SU-DHL-6 (cell line): ENCODE results near the gene NRG3.

Experiments used
- H2AFZ ChIP-seq: fragments of 200-600 bp; sonication (generic); 2 replicates; pipeline ENCODE4 v1.6.1; 2014; ENCODE audit warnings: low read depth, mild to moderate bottlenecking, moderate library complexity, mixed read lengths, antibody characterized with exemption, low read length; ENCODE audit not compliant: severe bottlenecking
- H3F3A ChIP-seq: fragments of 200-600 bp; shearing (Covaris generic); 2 replicates; pipeline ENCODE4 v1.6.0; 2016; ENCODE audit warnings: antibody characterized with exemption, mild to moderate bottlenecking; ENCODE audit not compliant: insufficient read depth
- H3K27ac ChIP-seq: fragments of 200-600 bp; sonication (generic); 2 replicates; pipeline ENCODE4 v1.5.1; 2016; ENCODE audit warnings: low read depth, mild to moderate bottlenecking, low read length, moderate library complexity, mixed read lengths
- H3K27me3 ChIP-seq: fragments of 200-600 bp; sonication (generic), shearing (Covaris generic); 2 replicates; pipeline ENCODE4 v1.6.0; 2014; ENCODE audit warnings: mild to moderate bottlenecking, low read length
- H3K36me3 ChIP-seq: fragments of 200-600 bp; sonication (generic); 2 replicates; pipeline ENCODE4 v1.6.1; 2014; ENCODE audit warnings: mild to moderate bottlenecking, low read length, mixed read lengths
- H3K4me2 ChIP-seq: fragments of 300-600, 200-600 bp; shearing (Covaris generic), sonication (generic); 2 replicates; pipeline ENCODE4 v1.6.0; 2014; ENCODE audit warnings: low read length, low read depth, mild to moderate bottlenecking; ENCODE audit not compliant: poor library complexity, severe bottlenecking
- H3K4me3 ChIP-seq: fragments of 200-600 bp; sonication (generic); 2 replicates; pipeline ENCODE4 v1.5.1; 2014; ENCODE audit warnings: antibody characterized with exemption, low read length, mild to moderate bottlenecking, mixed read lengths; ENCODE audit not compliant: insufficient read depth, poor library complexity, severe bottlenecking
- H3K79me2 ChIP-seq: fragments of 200-600 bp; sonication (generic); 2 replicates; pipeline ENCODE4 v1.6.1; 2014; ENCODE audit warnings: mild to moderate bottlenecking, low read length, moderate library complexity; ENCODE audit not compliant: insufficient read depth
- H3K9ac ChIP-seq: fragments of 200-600 bp; sonication (generic); 2 replicates; pipeline ENCODE4 v1.7.0; 2014; ENCODE audit warnings: mild to moderate bottlenecking, low read length
- H3K9me2 ChIP-seq: fragments of 200-600 bp; sonication (generic); replicated peaks from 2 replicates; pipeline ENCODE4 v1.6.1; 2014; ENCODE audit warnings: low read length; ENCODE audit not compliant: insufficient read depth
- H3K9me3 ChIP-seq: fragments of 200-600 bp; sonication (generic); 2 replicates; pipeline ENCODE4 v1.6.1; 2014; ENCODE audit warnings: low read length, mixed read lengths; ENCODE audit not compliant: insufficient read depth
- H4K20me1 ChIP-seq: fragments of 200-600 bp; sonication (generic); 2 replicates; pipeline ENCODE4 v1.6.1; 2014; ENCODE audit warnings: low read depth, mild to moderate bottlenecking, antibody characterized with exemption, low read length, moderate library complexity, mixed read lengths
- CTCF ChIP-seq: fragments of 200-600 bp; sonication (generic); IDR thresholded peaks from one replicate; pipeline ENCODE4 v1.5.1; 2017; ENCODE audit warnings: antibody characterized with exemption, mild to moderate bottlenecking, low read length, moderate library complexity; ENCODE audit not compliant: insufficient read depth, poor library complexity, severe bottlenecking
- EZH2phosphoT487 ChIP-seq: fragments of 200-600 bp; sonication (generic), shearing (Covaris generic); conservative IDR thresholded peaks from 2 replicates; pipeline ENCODE4 v1.6.1; 2018; ENCODE audit warnings: mild to moderate bottlenecking, antibody characterized with exemption, low read length, moderate library complexity, mixed read lengths

The NRG3 gene

DNA sequence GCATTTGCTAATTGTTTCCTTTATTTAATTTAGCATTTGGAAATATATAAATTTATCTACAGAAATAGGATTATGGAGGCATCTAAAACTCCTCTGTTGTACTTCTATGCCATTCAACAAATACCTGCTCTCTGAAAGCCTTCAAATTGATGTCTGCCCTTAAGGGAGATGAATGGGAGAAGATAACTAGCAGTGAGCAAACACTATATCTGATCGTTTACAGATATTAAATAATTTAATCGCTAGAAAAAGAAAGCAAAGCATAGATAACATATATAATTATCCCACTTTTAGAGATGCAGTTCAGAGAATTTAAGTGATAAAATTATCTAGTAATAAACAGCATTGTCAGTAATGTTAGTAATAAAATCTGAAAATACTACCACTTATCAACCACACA, 524.9 kb downstream of the NRG3 start:
- Histone ChIP-seq H3K9me3 (no peaks in the 10 kb centered on the region), H2AFZ (no peak overlapping the region), H3K4me3 (no peak overlapping the region), H3K27ac (no peak overlapping the region), H4K20me1 (no peaks in the 10 kb centered on the region), H3K9me2 (no peaks in the 10 kb centered on the region), H3F3A (no peaks in the 10 kb centered on the region), H3K79me2 (no peaks in the 10 kb centered on the region), H3K27me3 (no peaks in the 10 kb centered on the region), H3K4me2 (no peak overlapping the region), H3K9ac (no peak overlapping the region), H3K36me3 (no peaks in the 10 kb centered on the region)
- no peak for TF ChIP-seq CTCF
- TF ChIP-seq EZH2phosphoT487, result no peak

- H3K79me2 ChIP-seq, result no peaks in the 10 kb centered on the region
- H2AFZ ChIP-seq, result no peak overlapping the region
- no peak overlapping the region for H3K9ac ChIP-seq
- H3K36me3 ChIP-seq, result no peaks in the 10 kb centered on the region
- no peaks in the 10 kb centered on the region for H3F3A ChIP-seq
- H3K4me3 ChIP-seq, result no peak overlapping the region
- TF ChIP-seq EZH2phosphoT487, result no peak
- no peak for TF ChIP-seq CTCF
- H3K9me2 ChIP-seq, result no peaks in the 10 kb centered on the region
- no peak overlapping the region for H3K4me2 ChIP-seq
- no peaks in the 10 kb centered on the region for H3K9me3 ChIP-seq
- H4K20me1 ChIP-seq, result no peaks in the 10 kb centered on the region
- no peaks in the 10 kb centered on the region for H3K27me3 ChIP-seq
- H3K27ac ChIP-seq, result no peak overlapping the region
Observed at GRCh38 chr10:82400841-82401240, 525.8 kb downstream of the NRG3 start.

DNA sequence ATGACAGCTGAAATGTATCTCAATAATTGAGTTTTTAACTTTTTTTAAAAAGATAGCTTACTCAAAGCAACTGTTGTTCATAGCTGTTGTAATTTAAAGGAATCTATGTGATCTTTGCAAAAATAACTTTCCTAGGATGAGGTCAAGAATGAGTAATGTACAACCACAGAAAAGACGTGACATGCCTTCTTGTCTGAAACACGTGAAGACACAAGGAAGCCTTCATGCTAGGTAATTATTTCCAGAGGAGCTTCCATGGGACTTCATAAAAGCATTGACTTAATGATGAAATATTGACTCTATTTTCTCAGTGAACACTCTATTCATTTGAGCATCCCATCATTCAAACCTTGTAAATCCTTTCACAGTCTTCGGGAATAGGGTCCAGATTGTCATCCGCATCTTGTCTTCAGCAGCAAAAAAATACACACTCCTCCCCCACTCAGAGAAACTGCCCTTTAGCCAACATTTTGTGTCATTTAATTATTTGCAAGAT, 528.0 kb downstream of the NRG3 start:
- TF ChIP-seq CTCF (no peak), EZH2phosphoT487 (no peak)
- Histone ChIP-seq H2AFZ (no peak overlapping the region), H3K27ac (no peak overlapping the region), H3F3A (no peaks in the 10 kb centered on the region), H3K27me3 (no peaks in the 10 kb centered on the region), H3K4me3 (no peak overlapping the region), H3K4me2 (no peak overlapping the region), H3K36me3 (no peaks in the 10 kb centered on the region), H3K9ac (no peak overlapping the region), H3K9me3 (no peaks in the 10 kb centered on the region), H3K79me2 (no peaks in the 10 kb centered on the region), H4K20me1 (no peaks in the 10 kb centered on the region), H3K9me2 (no peaks in the 10 kb centered on the region)

- no peak overlapping the region for H3K9ac ChIP-seq
Observed at GRCh38 chr10:82409671-82410070, 534.7 kb downstream of the NRG3 start.

More at GRCh38 chr10:82409671-82410070, 534.7 kb downstream of the NRG3 start:
- no peak overlapping the region for H3K4me2 ChIP-seq
- no peaks in the 10 kb centered on the region for H4K20me1 ChIP-seq
- no peak overlapping the region for H3K27ac ChIP-seq
- H3K27me3 ChIP-seq, result no peaks in the 10 kb centered on the region
- no peaks in the 10 kb centered on the region for H3K9me3 ChIP-seq
- no peak for TF ChIP-seq CTCF
- TF ChIP-seq EZH2phosphoT487, result no peak
- H3K79me2 ChIP-seq, result no peaks in the 10 kb centered on the region
- no peaks in the 10 kb centered on the region for H3K36me3 ChIP-seq
- H3K4me3 ChIP-seq, result no peak overlapping the region
- no peaks in the 10 kb centered on the region for H3F3A ChIP-seq
- no peak overlapping the region for H2AFZ ChIP-seq
- no peaks in the 10 kb centered on the region for H3K9me2 ChIP-seq
